Esophagus squamous epithelium (tissue), 5 donors: ENCODE results near the gene HNRNPL. TPM values are rescaled to one million over a fixed set of nuclear protein-coding genes. Genes with fewer than 3 reads are reported as not detected.
"Not testable (repeated sequence)": the region's sequence is repeated elsewhere in the genome, so short reads cannot be mapped to it uniquely, and the experiment has no call there.

Source experiments
- DNase-seq: peaks from one replicate; lab custom pipeline; 2025; lab: John Stamatoyannopoulos, UW
- H3K27ac ChIP-seq, 4 donors: fragments of 200-600 bp; sonication (generic); one replicate each; pipeline ENCODE4 v1.5.1; 2016 to 2019; ENCODE audit warnings: mild to moderate bottlenecking in 1 of 4
- H3K27me3 ChIP-seq, 4 donors: fragments of 200-600 bp; sonication (generic); 1 replicate in 3 of 4; 2 replicates in 1 of 4; pipeline versions ENCODE4 v1.5.1 to v1.6.0; 2017 to 2021; ENCODE audit warnings: antibody characterized with exemption in 1 of 4
- H3K36me3 ChIP-seq, 3 donors: fragments of 200-600 bp; sonication (generic); one replicate each; pipeline ENCODE4 v1.5.1; 2016 to 2019
- H3K4me1 ChIP-seq, 3 donors: fragments of 200-600 bp; sonication (generic); one replicate each; pipeline ENCODE4 v1.5.1; 2017 to 2019
- H3K4me3 ChIP-seq, 4 donors: fragments of 200-600 bp; sonication (generic); 1 replicate in 3 of 4; 2 replicates in 1 of 4; pipeline ENCODE4 v1.5.1; 2016 to 2019; ENCODE audit warnings: mild to moderate bottlenecking in 2 of 4, moderate library complexity in 1 of 4
- H3K9me3 ChIP-seq, 3 donors: fragments of 200-600 bp; sonication (generic); one replicate each; pipeline ENCODE4 v1.5.1; 2016 to 2019
- CTCF ChIP-seq, 6 experiments: fragments of 450-650 bp in 4 of 6; fragments of 200-600 bp in 2 of 6; sonication (generic) in 2 of 6; IDR thresholded peaks; one replicate each; pipeline ENCODE4 v1.5.1; 2016 to 2019; ENCODE audit warnings: antibody characterized with exemption in 6 of 6, mild to moderate bottlenecking in 4 of 6, moderate library complexity in 4 of 6
- POLR2A ChIP-seq, 4 donors: fragments of 450-650 bp; IDR thresholded peaks; one replicate each; pipeline ENCODE4 v1.6.1; 2017; ENCODE audit warnings: antibody characterized with exemption in 4 of 4, mild to moderate bottlenecking in 4 of 4, moderate library complexity in 3 of 4
- WGBS, 2 donors: methylation state at CpG; one replicate each; pipeline ENCODE4 v1.1.5; 2018; 5-methylcytosine and 5-hydroxymethylcytosine counted together
- intact Hi-C: fragments of 100-400 bp; cut with DNase I; formaldehyde crosslinking; loops from one replicate; pipeline ENCODE4 v1.15.0; 2022
- total RNA-seq, 4 donors: library from RNA; depleted of rRNA; stranded (reverse); fragments of >200 nt; gene quantifications; one replicate each; pipeline ENCODE4 v1.1.0, GENCODE V29; 2016
- donor health status: DM: yes; HTN: yes; CAD: no.

Gene HNRNPL
- total RNA-seq, 4 donors from 2014 or later = 136 to 186 (median 167) TPM

DNA sequence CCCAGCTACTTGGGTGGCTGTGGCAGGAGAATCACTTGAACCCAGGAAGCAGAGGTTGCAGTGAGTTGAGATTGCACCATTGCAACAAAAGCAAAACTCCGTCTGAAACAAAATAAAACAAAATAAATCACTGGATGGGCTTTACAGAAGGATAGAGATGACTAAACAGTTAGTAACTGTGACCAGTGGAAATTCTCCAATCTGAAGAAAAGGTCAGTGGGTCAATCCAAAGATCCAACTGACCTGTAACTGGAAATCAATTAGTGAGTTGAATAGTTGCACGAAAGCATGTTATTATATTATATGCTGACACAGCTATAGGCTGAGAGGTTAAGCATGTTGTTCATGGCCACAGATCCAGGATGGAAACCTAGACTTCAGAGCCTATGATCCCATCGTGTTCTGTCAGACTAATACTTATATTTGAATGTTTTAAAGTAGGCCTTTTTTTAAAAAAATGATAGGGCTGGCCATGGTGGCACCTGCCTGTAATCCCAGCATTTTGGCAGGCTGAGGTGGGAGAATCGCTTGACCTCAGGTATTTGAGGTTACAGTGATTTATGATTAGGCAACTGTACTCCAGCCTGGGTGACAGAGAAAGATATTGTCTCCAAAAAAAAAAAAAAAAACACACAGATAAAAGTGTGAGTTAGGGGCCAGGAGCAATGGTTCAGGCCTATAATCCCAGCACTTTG is 19.6 kb downstream of the HNRNPL start:
- 63 to 71% methylated on average over 4 of the region's 4 CpGs for WGBS, 2 donors
- no peak for DNase-seq
- peaks cover 8 to 60% (median 20%) of the 10 kb centered on the region in 3 donors for H3K36me3 ChIP-seq
- intact Hi-C loops = loop anchor here (10.0 kb wide), 1 partner anchor 95 kb away; no protein-coding TSS in a partner anchor
- H3K4me1 ChIP-seq = peaks cover 20 to 55% (median 32%) of the 10 kb centered on the region in 3 donors
- H3K4me3 ChIP-seq = peak overlapping the region in 1 of 4 donors; percentile 79
- no peak for TF ChIP-seq POLR2A (IDR thresholded peaks at IDR 0.05)
- no peak for TF ChIP-seq CTCF (IDR thresholded peaks at IDR 0.05)
- H3K9me3 ChIP-seq = no peaks in the 10 kb centered on the region
- H3K27ac ChIP-seq = peak overlapping the region in 3 of 4 donors; percentile 87 to 95 (median 94)
- H3K27me3 ChIP-seq = no peaks in the 10 kb centered on the region

GRCh38 chr19:38829203-38829602 is 20.6 kb downstream of the HNRNPL start:
- H3K4me3 ChIP-seq, intact Hi-C loops, H3K27me3 ChIP-seq, H3K9me3 ChIP-seq, H3K27ac ChIP-seq, DNase-seq: not testable (repeated sequence)
- peaks cover 20 to 54% (median 32%) of the 10 kb centered on the region in 3 donors for H3K4me1 ChIP-seq
- H3K36me3 ChIP-seq = peaks cover 8 to 62% (median 20%) of the 10 kb centered on the region in 3 donors
- WGBS, 2 donors = 96 to 98% methylated on average over 6 to 7 of the region's 7 CpGs

DNA sequence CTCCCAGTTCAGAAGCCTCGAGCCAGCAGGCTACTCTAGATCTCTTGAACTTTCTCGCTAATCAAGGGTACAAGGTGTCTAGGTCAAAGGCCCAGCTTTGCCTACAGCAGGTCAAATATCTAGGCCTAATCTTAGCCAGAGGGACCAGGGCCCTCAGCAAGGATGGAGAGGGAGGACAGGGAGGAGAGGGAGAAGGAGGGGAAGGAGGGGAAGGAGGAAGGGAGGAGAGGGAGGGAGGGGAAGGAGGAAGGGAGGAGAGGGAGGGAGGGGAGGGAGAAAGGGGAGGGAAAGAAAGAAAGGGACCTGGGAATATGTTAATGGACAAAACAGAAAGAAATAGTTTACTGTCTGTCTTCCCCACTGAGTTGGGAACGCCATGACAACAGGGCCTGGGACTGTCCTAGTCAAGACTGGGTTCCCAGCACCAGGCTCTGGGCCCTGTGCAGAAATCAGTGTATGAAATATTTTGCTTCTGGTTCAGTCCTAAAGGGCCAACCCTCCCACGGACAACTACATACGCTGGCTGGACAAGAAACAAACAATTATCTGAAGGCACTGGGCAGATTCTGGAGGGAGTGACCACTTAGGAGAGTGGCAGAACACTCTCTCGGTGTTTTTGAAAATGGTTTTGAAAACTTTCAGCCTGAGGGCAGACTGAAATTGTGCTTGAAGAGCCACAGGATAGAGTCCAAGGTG is 22.8 kb downstream of the HNRNPL start:
- Histone ChIP-seq H3K4me1 (peaks cover 15 to 34% (median 22%) of the 10 kb centered on the region in 3 donors), H3K9me3 (no peaks in the 10 kb centered on the region), H3K27ac (no peak overlapping the region), H3K27me3 (no peaks in the 10 kb centered on the region), H3K4me3 (no peak overlapping the region), H3K36me3 (peaks cover 15 to 84% (median 20%) of the 10 kb centered on the region in 3 donors)
- TF ChIP-seq POLR2A (IDR thresholded peaks at IDR 0.05) = no peak
- WGBS, 2 donors = 76 to 87% methylated on average over 5 to 6 of the region's 6 CpGs
- no peak for DNase-seq
- intact Hi-C loops = no loop called here

GRCh38 chr19:38825936-38826335 is 23.9 kb downstream of the HNRNPL start:
- Histone ChIP-seq H3K4me1 (peaks cover 10 to 31% (median 21%) of the 10 kb centered on the region in 3 donors), H3K36me3 (peaks cover 15 to 94% (median 20%) of the 10 kb centered on the region in 3 donors)
- H3K4me3 ChIP-seq, intact Hi-C loops, H3K9me3 ChIP-seq, DNase-seq, H3K27me3 ChIP-seq, H3K27ac ChIP-seq: not testable (repeated sequence)
- WGBS, 2 donors = 90 to 94% methylated on average over 6 to 7 of the region's 7 CpGs

DNA sequence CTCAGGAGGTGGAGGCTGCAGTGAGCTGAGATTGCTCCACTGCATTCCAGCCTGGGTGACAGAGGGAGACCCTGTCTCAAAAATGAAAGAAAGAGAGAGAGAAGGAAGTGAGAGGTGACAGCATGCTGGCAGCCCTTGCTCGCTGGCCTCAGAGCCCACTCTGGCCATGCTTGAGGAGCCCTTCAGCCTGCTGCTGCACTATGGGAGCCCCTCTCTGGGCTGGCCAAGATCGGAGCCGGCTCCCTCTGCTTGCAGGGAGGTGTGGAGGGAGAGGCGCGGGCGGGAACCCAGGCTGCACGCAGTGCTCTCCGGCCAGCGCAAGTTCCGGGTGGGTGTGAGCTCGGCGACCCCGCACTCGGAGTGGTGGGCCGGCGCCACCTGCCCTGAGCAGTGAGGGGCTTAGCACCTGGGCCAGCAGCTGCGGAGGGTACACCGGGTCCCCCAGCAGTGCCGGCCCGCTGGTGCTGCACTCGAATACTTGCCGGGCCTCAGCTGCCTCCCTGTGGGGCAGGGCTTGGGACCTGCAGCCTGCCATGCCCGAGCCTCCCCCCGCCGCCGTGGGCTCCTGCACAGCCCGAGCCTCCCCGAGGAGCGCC is 28.5 kb downstream of the HNRNPL start:
- H3K27me3 ChIP-seq, H3K9me3 ChIP-seq, intact Hi-C loops, DNase-seq, H3K4me3 ChIP-seq, H3K27ac ChIP-seq, H3K4me1 ChIP-seq: not testable (repeated sequence)
- WGBS, 2 donors = 93% methylated on average over 3 of the region's 29 CpGs; no CpG with 5 or more reads in 1 of the 2 donors
- peaks cover 11 to 97% (median 21%) of the 10 kb centered on the region in 3 donors for H3K36me3 ChIP-seq

- 77 to 79% methylated on average over 10 to 11 of the region's 13 CpGs for WGBS, 2 donors
- peaks cover 11 to 95% (median 35%) of the 10 kb centered on the region in 3 donors for H3K36me3 ChIP-seq
- H3K27ac ChIP-seq = no peak overlapping the region
- no peaks in the 10 kb centered on the region for H3K9me3 ChIP-seq
- intact Hi-C loops = no loop called here
- no peak for DNase-seq
- no peak overlapping the region for H3K4me3 ChIP-seq
- no peak for TF ChIP-seq POLR2A (IDR thresholded peaks at IDR 0.05)
- no peak for TF ChIP-seq CTCF (IDR thresholded peaks at IDR 0.05)
- H3K27me3 ChIP-seq = no peaks in the 10 kb centered on the region
- H3K4me1 ChIP-seq = no peaks in the 10 kb centered on the region
Observed at GRCh38 chr19:38819231-38819920, 30.4 kb downstream of the HNRNPL start.
